HG03039 (cell line): ENCODE measurements around the gene ENOX1.

Experiments
- ATAC-seq: cut with Tn5 transposase; IDR thresholded peaks from one replicate; pipeline ENCODE4 v1.9.1; 2021; ENCODE audit warnings: mild to moderate bottlenecking, moderate library complexity; ENCODE audit not compliant: unreplicated experiment

Gene ENOX1

GRCh38 chr13:43325636-43326035 lies 461.1 kb downstream of the ENOX1 start:
- ATAC-seq: no peak

- no peak for ATAC-seq
Measured at GRCh38 chr13:43324129-43324528, 462.6 kb downstream of the ENOX1 start.

- ATAC-seq: no peak
Measured at GRCh38 chr13:43319617-43320444, 466.9 kb downstream of the ENOX1 start.

GRCh38 chr13:43316946-43317353 lies 469.8 kb downstream of the ENOX1 start:
- no peak for ATAC-seq

- ATAC-seq: no peak
Measured at GRCh38 chr13:43316281-43316680, 470.5 kb downstream of the ENOX1 start.

- no peak for ATAC-seq
Measured at GRCh38 chr13:43315522-43315921, 471.2 kb downstream of the ENOX1 start.

- ATAC-seq: no peak
Measured at GRCh38 chr13:43309311-43309710, 477.5 kb downstream of the ENOX1 start.

- peak; percentile 60 for ATAC-seq
Measured at GRCh38 chr13:43307921-43308433, 478.8 kb downstream of the ENOX1 start.

GRCh38 chr13:43307221-43307920 lies 479.4 kb downstream of the ENOX1 start:
- ATAC-seq: no peak

GRCh38 chr13:43306372-43306771 lies 480.4 kb downstream of the ENOX1 start:
- no peak for ATAC-seq

- no peak for ATAC-seq
Measured at GRCh38 chr13:43305416-43305815, 481.4 kb downstream of the ENOX1 start.

GRCh38 chr13:43304945-43305344 lies 481.8 kb downstream of the ENOX1 start:
- no peak for ATAC-seq

GRCh38 chr13:43304449-43304848 lies 482.3 kb downstream of the ENOX1 start:
- no peak for ATAC-seq

GRCh38 chr13:43303033-43303729 lies 483.6 kb downstream of the ENOX1 start:
- ATAC-seq: no peak

- ATAC-seq: no peak
Measured at GRCh38 chr13:43301346-43301969, 485.3 kb downstream of the ENOX1 start.

GRCh38 chr13:43300865-43301264 lies 485.9 kb downstream of the ENOX1 start:
- no peak for ATAC-seq

GRCh38 chr13:43299374-43299773 lies 487.4 kb downstream of the ENOX1 start:
- no peak for ATAC-seq

GRCh38 chr13:43298816-43299215 lies 488.0 kb downstream of the ENOX1 start:
- ATAC-seq: no peak

- no peak for ATAC-seq
Measured at GRCh38 chr13:43297967-43298678, 488.6 kb downstream of the ENOX1 start.

GRCh38 chr13:43295825-43296564 lies 490.8 kb downstream of the ENOX1 start:
- ATAC-seq: no peak
